ENCODE measurements around the gene PSPN. TPM values are rescaled to one million over a fixed set of nuclear protein-coding genes. Genes with fewer than 3 reads are reported as not detected.

PSPN gene
- total RNA-seq, 1 experiment from 2014 or later: 1.9 TPM

GRCh38 chr19:6415591-6416190 lies 40.0 kb upstream of the PSPN start (continued):
- no peak for TF ChIP-seq ERG (CRISPR knock-in tag; IDR thresholded peaks at IDR 0.05)
- TF ChIP-seq CDX4 (CRISPR knock-in tag; IDR thresholded peaks at IDR 0.05; ENCODE audit: borderline replicate concordance): no peak
- TF ChIP-seq ATF1 (CRISPR knock-in tag; IDR thresholded peaks at IDR 0.05): no peak
- no peak for TF ChIP-seq MLX (CRISPR knock-in tag; IDR thresholded peaks at IDR 0.05)
- TF ChIP-seq HMGA2 (CRISPR knock-in tag; IDR thresholded peaks at IDR 0.05): no peak
- no peak for TF ChIP-seq ZMAT4 (CRISPR knock-in tag; IDR thresholded peaks at IDR 0.05)

- H3K4me3 Mint-ChIP-seq: no peak overlapping the region
- H3K4me1 Mint-ChIP-seq: peaks cover 7% of the 10 kb centered on the region
- TF ChIP-seq ZNF138 (CRISPR knock-in tag; conservative IDR thresholded peaks at IDR 0.05): no peak
- TF ChIP-seq ZBTB43 (CRISPR knock-in tag; IDR thresholded peaks at IDR 0.05): no peak
- ChIA-PET POLR2A (no interaction called here), CTCF (interaction anchor here (0.6 to 1.1 kb wide), 4 partner anchors 22 to 1532 kb away, joined by 3 to 4 read pairs (median 4); partner anchors contain the start of gene GTF2F1)
- DNase-seq (ENCODE audit: low spot score): no peak
- no peaks in the 10 kb centered on the region for H3K27me3 Mint-ChIP-seq (ENCODE audit: low read depth)
- H3K9me3 Mint-ChIP-seq: no peaks in the 10 kb centered on the region
- ATAC-seq: no peak
- peaks cover 48% of the 10 kb centered on the region for H3K36me3 Mint-ChIP-seq
- peak overlapping the region; percentile 86; the same call in 1 of the 2 replicates for H3K27ac Mint-ChIP-seq
Measured at GRCh38 chr19:6414793-6415590, 39.3 kb upstream of the PSPN start.

- Mint-ChIP-seq H3K27me3 (ENCODE audit: low read depth) (no peaks in the 10 kb centered on the region), H3K27ac (peak overlapping the region; percentile 86), H3K4me3 (no peak overlapping the region), H3K9me3 (no peaks in the 10 kb centered on the region), H3K4me1 (peaks cover 7% of the 10 kb centered on the region), H3K36me3 (peaks cover 40% of the 10 kb centered on the region)
- peak; percentile 48 for DNase-seq (ENCODE audit: low spot score)
- TF ChIP-seq ETV6 (CRISPR knock-in tag; IDR thresholded peaks at IDR 0.05): no peak
- TF ChIP-seq ZNF532 (CRISPR knock-in tag; IDR thresholded peaks at IDR 0.05; ENCODE audit: borderline replicate concordance): no peak
- no peak for TF ChIP-seq CREB1 (CRISPR knock-in tag; IDR thresholded peaks at IDR 0.05)
- TF ChIP-seq RORB (CRISPR knock-in tag; IDR thresholded peaks at IDR 0.05): no peak
- TF ChIP-seq CBFB (CRISPR knock-in tag; IDR thresholded peaks at IDR 0.05; ENCODE audit: low read depth): no peak
- TF ChIP-seq ZNF232 (CRISPR knock-in tag; IDR thresholded peaks at IDR 0.05): no peak
- TF ChIP-seq GTF2I (CRISPR knock-in tag; conservative IDR thresholded peaks at IDR 0.05): no peak
- TF ChIP-seq TEAD4 (CRISPR knock-in tag; IDR thresholded peaks at IDR 0.05): no peak
- TF ChIP-seq TP53 (CRISPR knock-in tag; IDR thresholded peaks at IDR 0.05): no peak
- TF ChIP-seq ZNF416 (CRISPR knock-in tag; IDR thresholded peaks at IDR 0.05): no peak
- no peak for TF ChIP-seq ZNF671 (CRISPR knock-in tag; IDR thresholded peaks at IDR 0.05)
- TF ChIP-seq OVOL2 (CRISPR knock-in tag; IDR thresholded peaks at IDR 0.05; ENCODE audit: borderline replicate concordance): no peak
- CTCF ChIA-PET: interaction anchor here (0.6 to 1.1 kb wide), 3 partner anchors 21 to 288 kb away, joined by 3 to 4 read pairs (median 4); partner anchors contain the start of gene GTF2F1
- peak; percentile 46 for ATAC-seq
- POLR2A ChIA-PET: no interaction called here
Measured at GRCh38 chr19:6413721-6414643, 38.2 kb upstream of the PSPN start.
